PC-3 (cell line): ENCODE measurements around the gene DIAPH2.

ENCODE experiments used
- EZH2 ChIP-seq: fragments of 300-600 bp; sonication (generic); IDR thresholded peaks from one replicate; pipeline ENCODE4 v1.6.1; 2017; ENCODE audit warnings: antibody characterized with exemption, mild to moderate bottlenecking, low read length; ENCODE audit not compliant: unreplicated experiment
- EZH2phosphoT487 ChIP-seq: fragments of 300-600 bp; sonication (generic); IDR thresholded peaks from 2 replicates; pipeline ENCODE4 v1.6.1; 2018; ENCODE audit warnings: mild to moderate bottlenecking, antibody characterized with exemption, low read length, borderline replicate concordance
- TF ChIP-seq, protein P1 (sequence below): fragments of 300-600 bp; sonication (generic); conservative IDR thresholded peaks from 2 replicates; pipeline ENCODE4 v1.5.1; 2017; ENCODE audit warnings: antibody characterized with exemption, low read depth, mild to moderate bottlenecking, low read length

GRCh38 chrX:96824166-96824565 lies 139.5 kb downstream of the DIAPH2 start:
- TF ChIP-seq, protein P1, sequence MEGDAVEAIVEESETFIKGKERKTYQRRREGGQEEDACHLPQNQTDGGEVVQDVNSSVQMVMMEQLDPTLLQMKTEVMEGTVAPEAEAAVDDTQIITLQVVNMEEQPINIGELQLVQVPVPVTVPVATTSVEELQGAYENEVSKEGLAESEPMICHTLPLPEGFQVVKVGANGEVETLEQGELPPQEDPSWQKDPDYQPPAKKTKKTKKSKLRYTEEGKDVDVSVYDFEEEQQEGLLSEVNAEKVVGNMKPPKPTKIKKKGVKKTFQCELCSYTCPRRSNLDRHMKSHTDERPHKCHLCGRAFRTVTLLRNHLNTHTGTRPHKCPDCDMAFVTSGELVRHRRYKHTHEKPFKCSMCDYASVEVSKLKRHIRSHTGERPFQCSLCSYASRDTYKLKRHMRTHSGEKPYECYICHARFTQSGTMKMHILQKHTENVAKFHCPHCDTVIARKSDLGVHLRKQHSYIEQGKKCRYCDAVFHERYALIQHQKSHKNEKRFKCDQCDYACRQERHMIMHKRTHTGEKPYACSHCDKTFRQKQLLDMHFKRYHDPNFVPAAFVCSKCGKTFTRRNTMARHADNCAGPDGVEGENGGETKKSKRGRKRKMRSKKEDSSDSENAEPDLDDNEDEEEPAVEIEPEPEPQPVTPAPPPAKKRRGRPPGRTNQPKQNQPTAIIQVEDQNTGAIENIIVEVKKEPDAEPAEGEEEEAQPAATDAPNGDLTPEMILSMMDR, result no peak
- TF ChIP-seq EZH2phosphoT487 (no peak), EZH2 (no peak)
